OCI-LY3 (cell line): ENCODE data around the gene NASP.

Experiments
- CTCF ChIP-seq: fragments of 200-600, 300-600 bp; sonication (generic); IDR thresholded peaks from 2 replicates; pipeline ENCODE4 v1.5.1; 2014; ENCODE audit warnings: antibody characterized with exemption, low read length, low read depth
- EZH2phosphoT487 ChIP-seq: fragments of 200-600 bp; shearing (Covaris generic); IDR thresholded peaks from 2 replicates; pipeline ENCODE4 v1.6.1; 2018; ENCODE audit warnings: antibody characterized with exemption, mixed run types, low read depth

GRCh38 chr1:45623972-45624371 lies 40.1 kb downstream of the NASP start, which contains the start of gene CCDC17:
- TF ChIP-seq CTCF = no peak
- TF ChIP-seq EZH2phosphoT487 = no peak
